GM21367 (cell line): ENCODE results near the gene HSD17B14.
A peak's percentile ranks its signal among the peaks of the same experiment; 100 is the strongest.
"Not testable (repeated sequence)": the region's sequence is repeated elsewhere in the genome, so short reads cannot be mapped to it uniquely, and the experiment has no call there.

Source experiments
- ATAC-seq: cut with Tn5 transposase; IDR thresholded peaks from one replicate; pipeline ENCODE4 v1.9.1; 2021; ENCODE audit not compliant: unreplicated experiment

HSD17B14 gene

DNA sequence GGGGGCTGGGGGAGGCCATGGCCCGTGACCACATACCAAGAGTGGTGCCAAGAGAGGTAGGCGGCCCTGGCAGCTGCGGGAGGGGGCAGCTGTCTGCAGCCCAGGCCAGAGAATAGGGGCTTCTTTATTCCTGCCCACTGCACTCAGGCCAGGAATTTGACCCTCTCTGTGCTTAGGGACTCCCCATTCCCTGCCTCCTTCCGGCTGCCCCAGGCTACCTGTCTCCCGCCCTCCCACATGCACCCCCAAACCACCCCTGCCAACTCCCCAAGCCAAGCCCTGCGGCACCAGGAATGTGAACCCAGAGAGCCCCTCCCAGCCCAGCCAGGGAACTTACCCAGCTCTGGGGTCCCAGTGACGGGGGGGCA lies 31.4 kb upstream of the HSD17B14 start:
- no peak for ATAC-seq

GRCh38 chr19:48867123-48867745 lies 30.9 kb upstream of the HSD17B14 start:
- ATAC-seq = no peak

- no peak for ATAC-seq
These were observed 30.4 kb upstream of the HSD17B14 start for GRCh38 chr19:48866692-48867091.

DNA sequence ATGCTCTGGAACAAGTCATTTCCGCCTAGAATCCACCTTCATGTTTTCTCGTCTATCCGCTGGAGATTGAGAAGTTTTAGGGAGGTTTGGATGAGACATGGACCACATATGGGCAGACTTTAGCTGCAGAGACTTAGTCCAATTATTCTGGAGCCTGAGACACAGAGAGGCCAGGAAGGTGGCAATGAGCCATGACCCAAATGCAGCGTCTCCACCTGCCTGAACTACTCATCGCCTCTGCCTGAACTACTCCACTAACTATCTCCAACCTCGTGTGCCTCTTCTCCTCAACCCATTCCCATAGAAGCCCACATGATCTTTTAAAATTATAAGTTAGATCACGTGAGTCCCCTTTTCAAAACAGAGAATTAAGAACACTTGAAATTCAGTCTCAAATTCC lies 26.5 kb upstream of the HSD17B14 start:
- no peak for ATAC-seq

DNA sequence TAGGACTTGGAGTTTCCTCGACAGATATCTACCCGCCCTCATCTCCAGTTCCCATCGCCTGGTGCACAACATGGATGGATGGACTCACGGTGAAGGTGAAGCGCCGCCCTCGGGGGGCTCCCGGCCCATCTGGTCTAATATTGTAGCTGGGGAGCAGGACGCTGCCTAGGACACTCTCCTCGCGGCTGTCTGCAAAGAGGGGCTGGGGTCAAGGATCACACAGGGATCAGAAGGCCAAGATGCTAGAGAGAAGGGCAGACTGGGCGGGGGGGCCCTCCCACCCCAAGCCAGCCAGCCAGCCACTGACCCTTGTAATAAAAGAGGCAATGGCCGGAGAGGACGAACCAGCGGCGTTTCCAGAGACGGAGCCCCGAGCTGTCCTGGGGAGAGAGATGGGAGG lies 25.0 kb upstream of the HSD17B14 start:
- ATAC-seq = no peak

DNA sequence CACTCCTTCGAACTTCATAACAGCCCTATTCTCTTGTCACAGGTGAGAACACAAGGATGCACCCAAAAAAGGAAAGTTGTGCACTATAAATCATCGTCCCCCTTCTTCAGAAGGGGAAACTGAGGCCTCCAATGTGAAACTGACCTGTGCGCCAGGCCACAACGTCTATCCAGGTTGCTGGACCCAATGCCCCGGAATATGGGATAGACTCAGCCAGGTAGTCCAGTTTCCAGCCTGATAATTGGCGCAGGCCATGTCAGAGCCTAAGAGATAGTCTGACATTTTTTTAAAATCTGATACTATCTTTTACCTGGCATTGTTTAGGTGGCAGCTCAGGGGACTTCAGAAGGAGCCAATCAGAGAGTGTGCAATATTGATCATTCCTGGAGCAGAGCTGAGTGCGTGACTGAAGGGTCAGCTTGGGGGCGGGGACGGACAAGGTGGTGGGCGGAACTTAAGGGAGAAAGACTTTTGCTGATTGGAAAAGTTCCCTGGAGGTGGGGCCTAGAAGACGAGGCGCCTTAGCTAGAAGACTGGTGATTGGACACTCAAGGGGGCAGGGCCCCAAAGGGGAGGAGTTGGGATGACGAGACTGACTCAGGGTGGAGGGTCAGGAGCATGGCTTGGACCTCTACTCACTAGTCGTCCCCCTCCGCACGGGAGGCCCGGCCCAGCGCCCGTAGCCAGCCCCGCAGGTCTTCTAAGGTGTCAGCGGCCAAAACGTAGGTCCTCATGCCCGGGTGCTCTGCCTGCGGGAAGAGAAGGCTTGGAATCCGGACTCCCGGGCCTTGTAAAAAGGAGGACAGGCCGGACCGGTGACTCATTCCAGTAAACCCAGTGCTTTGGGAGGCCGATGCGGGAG lies 23.7 kb upstream of the HSD17B14 start:
- no peak for ATAC-seq

DNA sequence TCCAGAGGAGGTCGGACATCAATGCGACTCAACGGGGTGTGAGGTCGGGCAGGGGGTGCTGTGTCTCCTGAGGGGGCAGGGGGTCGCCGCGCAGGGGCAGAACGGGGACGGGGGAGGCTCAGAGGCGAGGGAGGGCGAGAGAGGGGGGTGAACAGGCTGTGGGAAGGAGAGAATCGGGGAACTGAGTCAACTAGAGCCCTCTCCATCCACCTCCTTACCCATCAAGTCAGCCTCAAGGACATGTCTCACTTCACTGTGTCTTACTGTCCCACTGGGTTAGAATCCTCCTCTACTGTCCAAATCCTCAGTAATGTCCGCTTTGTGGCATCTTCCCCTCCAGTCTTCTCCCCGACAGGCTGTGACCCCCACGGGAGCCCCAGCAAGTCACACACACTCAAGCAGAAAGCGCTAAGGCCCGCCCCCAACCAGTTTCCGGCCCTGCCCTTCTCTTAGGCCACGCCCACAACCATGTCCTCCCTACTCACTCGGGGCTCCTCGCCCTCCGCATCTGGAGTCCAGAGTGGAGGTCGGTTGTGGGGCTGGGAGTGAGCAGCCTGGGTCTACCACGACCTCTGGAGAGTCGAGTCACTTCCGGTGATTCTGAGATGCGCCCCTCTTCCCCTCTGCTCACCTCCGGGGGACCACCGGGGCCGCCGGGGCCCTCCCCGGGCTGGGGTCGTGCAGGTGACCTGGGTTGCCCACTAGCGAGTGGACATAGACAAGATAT lies 22.9 kb upstream of the HSD17B14 start:
- no peak for ATAC-seq

- no peak for ATAC-seq
These were observed 20.6 kb upstream of the HSD17B14 start for GRCh38 chr19:48856921-48857320.

DNA sequence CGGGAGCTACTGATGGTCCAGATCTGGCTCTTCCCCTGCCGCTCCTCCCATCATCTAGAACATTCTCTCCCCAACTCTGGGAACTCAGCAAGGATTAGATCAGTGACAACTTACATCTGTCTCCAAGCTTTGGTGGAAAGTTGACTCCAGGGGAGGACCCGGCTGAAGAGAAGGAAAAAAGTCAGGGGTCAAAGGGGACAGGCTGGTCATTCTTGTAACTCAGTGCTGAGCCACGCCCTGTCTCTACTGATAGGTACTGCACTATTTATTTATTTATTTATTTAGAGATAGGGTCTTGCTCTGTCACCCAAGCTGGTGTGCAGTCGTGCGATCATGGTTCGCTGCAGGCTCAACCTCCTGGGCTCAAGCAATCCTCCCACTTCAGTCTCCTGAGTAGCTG lies 17.8 kb upstream of the HSD17B14 start:
- no peak for ATAC-seq

- no peak for ATAC-seq
These were observed 17.2 kb upstream of the HSD17B14 start for GRCh38 chr19:48853483-48853882.

GRCh38 chr19:48852292-48852691 lies 16.0 kb upstream of the HSD17B14 start:
- ATAC-seq = no peak

DNA sequence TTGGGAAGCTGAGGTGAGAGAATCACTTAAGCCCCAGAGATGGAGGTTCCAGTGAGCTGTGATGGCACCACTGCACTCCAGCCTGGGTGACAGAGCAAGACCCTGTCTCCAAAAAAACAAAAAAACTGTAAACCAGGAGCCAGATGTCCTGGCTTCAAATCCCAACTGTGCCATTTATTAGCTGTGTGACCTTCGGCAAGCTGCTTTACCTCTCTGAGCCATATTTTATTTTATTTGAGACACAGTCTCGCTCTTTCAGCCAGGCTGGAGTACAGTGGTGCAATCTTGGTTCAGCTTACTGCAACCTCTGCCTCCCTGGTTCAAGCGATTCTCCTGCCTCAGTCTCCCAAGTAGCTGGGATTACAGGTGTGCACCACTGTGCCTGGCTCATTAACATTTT lies 10.4 kb upstream of the HSD17B14 start:
- ATAC-seq = not testable (repeated sequence)

DNA sequence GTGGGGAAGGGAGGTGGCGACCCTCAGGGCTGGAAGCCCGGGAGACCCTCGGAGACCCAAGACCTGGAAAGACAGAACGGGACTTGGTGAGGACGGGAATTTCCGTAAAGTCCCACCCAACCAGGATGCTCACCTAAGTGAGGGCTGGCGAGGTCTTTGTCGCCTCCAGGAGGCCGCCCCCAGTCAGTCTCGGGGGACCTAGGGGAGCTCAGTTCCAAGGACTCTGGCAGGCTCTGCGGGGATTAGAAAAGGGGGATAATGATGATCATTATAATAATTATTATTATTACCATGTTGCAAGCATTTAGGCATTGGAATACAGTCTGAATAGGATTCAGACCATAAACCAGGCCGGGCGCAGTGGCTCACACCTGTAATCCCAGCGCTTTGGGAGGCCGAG lies 9.1 kb upstream of the HSD17B14 start:
- no peak for ATAC-seq

GRCh38 chr19:48844472-48844871 lies 8.2 kb upstream of the HSD17B14 start:
- no peak for ATAC-seq

DNA sequence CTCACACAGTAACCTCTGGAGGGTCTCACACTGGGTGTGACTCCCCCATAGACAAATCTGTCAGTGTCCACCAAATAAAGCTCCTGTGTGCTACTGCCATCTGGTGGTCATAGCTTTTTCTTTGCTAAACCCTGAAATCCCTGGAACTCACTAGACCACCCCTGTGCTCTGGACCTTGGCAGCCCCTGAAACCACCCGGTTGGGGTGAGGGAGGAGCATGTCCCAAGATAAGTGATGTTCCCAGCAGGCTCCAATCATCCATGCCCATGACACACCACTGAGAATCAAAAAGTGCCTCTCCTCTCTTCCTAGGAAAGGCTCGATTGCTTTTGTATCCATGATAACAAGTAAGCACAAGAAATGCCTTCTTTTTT lies 6.5 kb upstream of the HSD17B14 start:
- no peak for ATAC-seq

GRCh38 chr19:48841571-48841970 lies 5.3 kb upstream of the HSD17B14 start:
- no peak for ATAC-seq

DNA sequence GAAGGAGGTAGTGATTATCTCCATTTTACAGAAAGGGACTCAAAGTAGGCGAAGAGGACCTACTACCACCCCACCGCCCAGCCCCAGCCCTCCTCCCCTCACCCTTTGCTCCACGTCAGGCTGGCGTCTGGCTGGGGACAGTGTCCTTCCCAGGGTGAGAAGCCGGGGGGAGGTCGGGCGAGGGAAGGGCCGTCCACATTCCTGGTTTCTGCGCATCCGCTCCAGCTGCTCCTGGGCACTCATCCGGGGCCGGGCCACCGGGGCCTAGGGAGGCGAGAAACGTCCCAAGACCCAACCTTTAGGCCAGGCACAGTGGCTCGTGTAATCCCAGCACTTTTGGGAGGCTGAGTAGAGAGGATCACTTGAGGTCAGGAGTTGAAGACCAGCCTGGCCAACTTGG lies 4.8 kb upstream of the HSD17B14 start:
- ATAC-seq = no peak

GRCh38 chr19:48837687-48838086 lies 1.4 kb upstream of the HSD17B14 start:
- ATAC-seq = no peak

GRCh38 chr19:48837051-48837524 lies 797 bp upstream of the HSD17B14 start:
- peak; percentile 60 for ATAC-seq

- peak; percentile 61 for ATAC-seq
These were observed 580 bp downstream of the HSD17B14 start for GRCh38 chr19:48835734-48836088.

DNA sequence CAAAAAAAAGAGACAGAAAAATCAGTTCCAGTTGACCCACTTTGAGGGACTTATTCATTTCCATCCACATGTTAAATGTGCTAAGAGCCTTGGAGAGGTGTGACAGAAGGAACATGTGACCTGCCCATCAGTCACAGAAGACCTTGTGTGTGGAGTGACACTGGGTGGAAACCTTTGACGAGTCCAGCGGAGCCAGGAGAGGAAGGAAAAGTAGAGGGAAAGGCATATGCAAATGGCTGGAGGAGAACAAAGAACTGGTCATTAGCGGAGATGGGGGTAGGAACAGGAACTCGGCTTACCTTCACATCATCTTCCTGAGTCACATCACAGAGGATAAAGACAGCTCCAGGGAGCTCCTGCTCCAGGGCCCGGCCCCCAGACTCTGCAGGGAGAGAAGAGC lies 2.3 kb downstream of the HSD17B14 start:
- no peak for ATAC-seq

DNA sequence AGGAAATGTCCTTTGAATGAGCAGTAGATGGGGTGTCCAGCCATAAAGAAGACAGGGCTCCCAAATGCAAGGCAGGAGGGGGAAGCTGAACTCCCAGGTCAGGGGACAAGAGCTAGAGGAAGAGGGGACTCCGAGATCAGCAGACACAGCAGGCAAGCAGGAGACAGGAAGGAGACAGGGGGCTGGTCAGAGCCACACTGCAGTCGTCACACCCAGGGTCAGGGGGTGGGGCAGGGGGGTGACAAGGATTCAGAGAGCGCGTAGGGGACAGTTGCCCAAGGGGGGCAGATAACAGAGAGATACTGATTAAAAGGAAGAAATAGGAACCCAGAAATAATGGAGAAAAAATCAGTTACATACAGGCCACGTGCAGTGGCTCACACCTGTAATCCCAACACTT lies 3.2 kb downstream of the HSD17B14 start:
- no peak for ATAC-seq
